Right kidney (tissue), 1 donor: ENCODE results near the gene IPO13.

Source experiments
- DNase-seq: peaks from one replicate; pipeline ENCODE4 v3.0.0-alpha.2; 2016

IPO13 gene

GRCh38 chr1:43930168-43930948 lies 16.4 kb upstream of the IPO13 start:
- no peak for DNase-seq

GRCh38 chr1:43930949-43931275 lies 15.8 kb upstream of the IPO13 start:
- DNase-seq, result no peak

- DNase-seq, result no peak
Measured at GRCh38 chr1:43931711-43932660, 14.8 kb upstream of the IPO13 start.

- DNase-seq, result no peak
Measured at GRCh38 chr1:43932786-43933385, 13.9 kb upstream of the IPO13 start.

GRCh38 chr1:43933386-43934100 lies 13.2 kb upstream of the IPO13 start, which contains the start of gene ARTN:
Gene ARTN, plus strand, starts transcription at chr1:43933801. Its CDS starts 1,856 bp downstream, at chr1:43935657.
- peak; percentile 79 for DNase-seq

- DNase-seq, result peak; percentile 67
Measured at GRCh38 chr1:43934101-43934985, 12.4 kb upstream of the IPO13 start.

- no peak for DNase-seq
Measured at GRCh38 chr1:43934986-43935324, 11.8 kb upstream of the IPO13 start.

GRCh38 chr1:43935711-43936427 lies 10.9 kb upstream of the IPO13 start:
- peak; percentile 54 for DNase-seq

- DNase-seq, result peak; percentile 74
Measured at GRCh38 chr1:43936431-43937151, 10.2 kb upstream of the IPO13 start.

GRCh38 chr1:43937179-43937865 lies 9.4 kb upstream of the IPO13 start:
- no peak for DNase-seq

GRCh38 chr1:43938383-43938782 lies 8.4 kb upstream of the IPO13 start:
- DNase-seq, result no peak

- no peak for DNase-seq
Measured at GRCh38 chr1:43938892-43939587, 7.7 kb upstream of the IPO13 start.

GRCh38 chr1:43942411-43942810 lies 4.3 kb upstream of the IPO13 start:
- no peak for DNase-seq

GRCh38 chr1:43944860-43945259 lies 1.9 kb upstream of the IPO13 start:
- no peak for DNase-seq

- DNase-seq, result no peak
Measured at GRCh38 chr1:43945674-43946235, 995 bp upstream of the IPO13 start.

GRCh38 chr1:43947061-43947873 lies 517 bp downstream of the IPO13 start:
- DNase-seq, result no peak

GRCh38 chr1:43947874-43948437 lies 1.2 kb downstream of the IPO13 start:
- DNase-seq, result no peak
